Panc1 (cell line): ENCODE measurements around the gene JAKMIP3. TPM values are rescaled to one million over a fixed set of nuclear protein-coding genes. Genes with fewer than 3 reads are reported as not detected.
A peak's percentile ranks its signal among the peaks of the same experiment; 100 is the strongest.

ENCODE experiments used
- ATAC-seq: fragments of 200-7000 bp; cut with Tn5 transposase; 2 replicates; pipeline ENCODE4 v1.9.1; 2020; ENCODE audit warnings: mild to moderate bottlenecking, moderate library complexity
- BruUV-seq: library from RNA; stranded (reverse); fragments of 400-500 nt; replicated peaks from 2 replicates; lab custom pipeline; 2021; lab: Mats Ljungman, UMichigan
- CTCF ChIA-PET: fragments of 300-600 bp; sonication (Branson Sonifier 250); formaldehyde crosslinking; loops from one replicate; lab custom pipeline; 2022; ENCODE audit warnings: antibody characterized with exemption; lab: Charles Lee
- POLR2A ChIA-PET: fragments of 300-600 bp; sonication (Branson Sonifier 250); formaldehyde crosslinking; loops from one replicate; lab custom pipeline; 2022; ENCODE audit warnings: antibody characterized with exemption; lab: Charles Lee
- DNase-seq: peaks from one replicate; pipeline ENCODE4 v3.0.0-alpha.2; 2010; ENCODE audit warnings: low read depth, low spot score
- H3K27ac ChIP-seq: 2 replicates; pipeline ENCODE4 v1.5.1; 2011; ENCODE audit warnings: mild to moderate bottlenecking, low read length, inconsistent platforms
- H3K27me3 ChIP-seq: fragments of 200-500 bp; sonication (Bioruptor generic); 2 replicates; pipeline ENCODE4 v1.6.0; 2014; ENCODE audit warnings: low read length, inconsistent platforms; ENCODE audit not compliant: control insufficient read depth, insufficient read depth
- H3K36me3 ChIP-seq: fragments of 200-500 bp; sonication (Bioruptor generic); 2 replicates; pipeline ENCODE4 v1.5.1; 2014; ENCODE audit warnings: inconsistent platforms, mild to moderate bottlenecking, low read length, moderate library complexity; ENCODE audit not compliant: control insufficient read depth, insufficient read depth
- H3K4me1 ChIP-seq: 2 replicates; pipeline ENCODE4 v1.5.1; 2011; ENCODE audit warnings: inconsistent platforms, mild to moderate bottlenecking, low read length, moderate library complexity; ENCODE audit not compliant: control insufficient read depth, insufficient read depth
- H3K4me3 ChIP-seq, 2 experiments: 2 replicates each; pipeline ENCODE4 v1.5.1; 2011 to 2012; ENCODE audit warnings: low read depth in 2 of 2, low read length in 2 of 2, mild to moderate bottlenecking in 2 of 2, inconsistent platforms in 1 of 2, moderate library complexity in 1 of 2
- H3K9me3 ChIP-seq: fragments of 200-500 bp; sonication (Bioruptor generic); 2 replicates; pipeline ENCODE4 v1.5.1; 2014; ENCODE audit warnings: low read depth, mild to moderate bottlenecking, inconsistent platforms, low read length, moderate library complexity; ENCODE audit not compliant: control insufficient read depth, insufficient read depth
- POLR2AphosphoS5 ChIP-seq: IDR thresholded peaks from 2 replicates; pipeline ENCODE4 v1.6.1; 2012; ENCODE audit warnings: mild to moderate bottlenecking, low read depth, low read length, moderate library complexity
- SIN3A ChIP-seq: IDR thresholded peaks from 2 replicates; pipeline ENCODE4 v1.6.1; 2012; ENCODE audit warnings: low read depth, mild to moderate bottlenecking, low read length, moderate library complexity, borderline replicate concordance; ENCODE audit not compliant: insufficient read depth
- TCF7L2 ChIP-seq: IDR thresholded peaks from 2 replicates; pipeline ENCODE4 v1.6.1; 2011; ENCODE audit warnings: mild to moderate bottlenecking, low read depth, low read length, inconsistent platforms
- in situ Hi-C: cut with HindIII; loops from 2 replicates; pipeline ENCODE4 v1.10.0; 2016; ENCODE audit warnings: low sequenced_read_pairs, low pct_unique_long_range_greater_than_20kb
- intact Hi-C: fragments of 100-400 bp; cut with micrococcal nuclease; formaldehyde crosslinking; loops from one replicate; pipeline ENCODE4 v1.10.0; 2022; ENCODE audit not compliant: unreplicated experiment
- total RNA-seq: library from RNA; stranded (reverse); gene quantifications from one replicate; pipeline ENCODE4 v1.2.1, GENCODE V29; 2021; ENCODE audit not compliant: unreplicated experiment
- TF ChIP-seq, protein P1 (sequence below), 2 experiments: IDR thresholded peaks; 2 replicates each; pipeline ENCODE4 v1.6.1; 2011 to 2012; ENCODE audit warnings: low read depth in 2 of 2, control low read depth in 1 of 2, low read length in 1 of 2, mild to moderate bottlenecking in 1 of 2, moderate library complexity in 1 of 2; ENCODE audit not compliant: insufficient read depth in 1 of 2
- TF ChIP-seq, protein P2 (sequence below): fragments of 450-650 bp; IDR thresholded peaks from 2 replicates; pipeline ENCODE4 v1.5.1; 2017; ENCODE audit warnings: mild to moderate bottlenecking

JAKMIP3 gene
- total RNA-seq, 1 experiment from 2014 or later = 1.5 TPM

DNA sequence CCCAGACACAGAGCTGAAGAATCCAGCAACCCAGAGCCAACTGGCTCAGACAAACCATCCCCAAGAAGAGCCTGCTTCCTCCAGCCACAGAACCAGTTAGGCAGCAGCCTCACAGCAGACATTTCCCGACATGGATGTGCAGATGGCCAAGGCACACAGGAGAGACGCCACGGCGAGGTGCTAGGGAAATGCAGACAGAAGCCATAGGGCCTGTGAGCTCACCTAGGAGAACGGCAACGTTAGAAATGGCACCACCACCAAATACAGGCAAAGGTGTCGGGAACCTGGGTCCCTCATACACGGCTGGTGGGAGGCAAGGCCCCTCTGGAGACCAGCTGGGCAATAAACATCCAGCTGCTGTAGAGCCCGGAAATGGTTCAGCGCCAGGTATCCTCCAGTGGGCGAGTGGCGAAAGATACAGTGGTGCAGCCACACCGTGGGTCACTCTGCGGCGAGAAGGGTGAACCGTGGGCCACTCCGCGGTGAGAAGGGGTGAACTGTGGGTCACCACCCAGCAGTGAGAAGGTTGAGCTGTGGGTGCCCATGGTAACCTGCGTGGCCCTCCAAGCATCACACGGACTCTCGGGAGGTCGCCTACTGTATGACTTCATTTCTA, 31.2 kb downstream of the JAKMIP3 start:
- Histone ChIP-seq H3K9me3 (no peaks in the 10 kb centered on the region), H3K4me3 (no peak overlapping the region), H3K27ac (peak overlapping the region; percentile 52; the same call in 1 of the 2 replicates), H3K4me1 (peaks cover 21% of the 10 kb centered on the region), H3K27me3 (no peaks in the 10 kb centered on the region), H3K36me3 (no peaks in the 10 kb centered on the region)
- TF ChIP-seq, protein P1, sequence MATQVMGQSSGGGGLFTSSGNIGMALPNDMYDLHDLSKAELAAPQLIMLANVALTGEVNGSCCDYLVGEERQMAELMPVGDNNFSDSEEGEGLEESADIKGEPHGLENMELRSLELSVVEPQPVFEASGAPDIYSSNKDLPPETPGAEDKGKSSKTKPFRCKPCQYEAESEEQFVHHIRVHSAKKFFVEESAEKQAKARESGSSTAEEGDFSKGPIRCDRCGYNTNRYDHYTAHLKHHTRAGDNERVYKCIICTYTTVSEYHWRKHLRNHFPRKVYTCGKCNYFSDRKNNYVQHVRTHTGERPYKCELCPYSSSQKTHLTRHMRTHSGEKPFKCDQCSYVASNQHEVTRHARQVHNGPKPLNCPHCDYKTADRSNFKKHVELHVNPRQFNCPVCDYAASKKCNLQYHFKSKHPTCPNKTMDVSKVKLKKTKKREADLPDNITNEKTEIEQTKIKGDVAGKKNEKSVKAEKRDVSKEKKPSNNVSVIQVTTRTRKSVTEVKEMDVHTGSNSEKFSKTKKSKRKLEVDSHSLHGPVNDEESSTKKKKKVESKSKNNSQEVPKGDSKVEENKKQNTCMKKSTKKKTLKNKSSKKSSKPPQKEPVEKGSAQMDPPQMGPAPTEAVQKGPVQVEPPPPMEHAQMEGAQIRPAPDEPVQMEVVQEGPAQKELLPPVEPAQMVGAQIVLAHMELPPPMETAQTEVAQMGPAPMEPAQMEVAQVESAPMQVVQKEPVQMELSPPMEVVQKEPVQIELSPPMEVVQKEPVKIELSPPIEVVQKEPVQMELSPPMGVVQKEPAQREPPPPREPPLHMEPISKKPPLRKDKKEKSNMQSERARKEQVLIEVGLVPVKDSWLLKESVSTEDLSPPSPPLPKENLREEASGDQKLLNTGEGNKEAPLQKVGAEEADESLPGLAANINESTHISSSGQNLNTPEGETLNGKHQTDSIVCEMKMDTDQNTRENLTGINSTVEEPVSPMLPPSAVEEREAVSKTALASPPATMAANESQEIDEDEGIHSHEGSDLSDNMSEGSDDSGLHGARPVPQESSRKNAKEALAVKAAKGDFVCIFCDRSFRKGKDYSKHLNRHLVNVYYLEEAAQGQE (IDR thresholded peaks at IDR 0.05; ENCODE audit: insufficient read depth in 1 of 2, low read depth in 2 of 2, low read length in 1 of 2) = no peak
- TF ChIP-seq TCF7L2 (no peak), SIN3A (no peak), POLR2AphosphoS5 (no peak)
- TF ChIP-seq, protein P2, sequence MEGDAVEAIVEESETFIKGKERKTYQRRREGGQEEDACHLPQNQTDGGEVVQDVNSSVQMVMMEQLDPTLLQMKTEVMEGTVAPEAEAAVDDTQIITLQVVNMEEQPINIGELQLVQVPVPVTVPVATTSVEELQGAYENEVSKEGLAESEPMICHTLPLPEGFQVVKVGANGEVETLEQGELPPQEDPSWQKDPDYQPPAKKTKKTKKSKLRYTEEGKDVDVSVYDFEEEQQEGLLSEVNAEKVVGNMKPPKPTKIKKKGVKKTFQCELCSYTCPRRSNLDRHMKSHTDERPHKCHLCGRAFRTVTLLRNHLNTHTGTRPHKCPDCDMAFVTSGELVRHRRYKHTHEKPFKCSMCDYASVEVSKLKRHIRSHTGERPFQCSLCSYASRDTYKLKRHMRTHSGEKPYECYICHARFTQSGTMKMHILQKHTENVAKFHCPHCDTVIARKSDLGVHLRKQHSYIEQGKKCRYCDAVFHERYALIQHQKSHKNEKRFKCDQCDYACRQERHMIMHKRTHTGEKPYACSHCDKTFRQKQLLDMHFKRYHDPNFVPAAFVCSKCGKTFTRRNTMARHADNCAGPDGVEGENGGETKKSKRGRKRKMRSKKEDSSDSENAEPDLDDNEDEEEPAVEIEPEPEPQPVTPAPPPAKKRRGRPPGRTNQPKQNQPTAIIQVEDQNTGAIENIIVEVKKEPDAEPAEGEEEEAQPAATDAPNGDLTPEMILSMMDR = no peak
- BruUV-seq = no TSS peak
- ATAC-seq (no peak), DNase-seq (no peak)
- in situ Hi-C loops = no loop called here
- intact Hi-C loops = no loop called here
- CTCF ChIA-PET = interaction anchor here (0.6 kb wide), 1 partner anchor 37 kb away, joined by 3 read pairs; no protein-coding TSS in a partner anchor
- POLR2A ChIA-PET = no interaction called here

DNA sequence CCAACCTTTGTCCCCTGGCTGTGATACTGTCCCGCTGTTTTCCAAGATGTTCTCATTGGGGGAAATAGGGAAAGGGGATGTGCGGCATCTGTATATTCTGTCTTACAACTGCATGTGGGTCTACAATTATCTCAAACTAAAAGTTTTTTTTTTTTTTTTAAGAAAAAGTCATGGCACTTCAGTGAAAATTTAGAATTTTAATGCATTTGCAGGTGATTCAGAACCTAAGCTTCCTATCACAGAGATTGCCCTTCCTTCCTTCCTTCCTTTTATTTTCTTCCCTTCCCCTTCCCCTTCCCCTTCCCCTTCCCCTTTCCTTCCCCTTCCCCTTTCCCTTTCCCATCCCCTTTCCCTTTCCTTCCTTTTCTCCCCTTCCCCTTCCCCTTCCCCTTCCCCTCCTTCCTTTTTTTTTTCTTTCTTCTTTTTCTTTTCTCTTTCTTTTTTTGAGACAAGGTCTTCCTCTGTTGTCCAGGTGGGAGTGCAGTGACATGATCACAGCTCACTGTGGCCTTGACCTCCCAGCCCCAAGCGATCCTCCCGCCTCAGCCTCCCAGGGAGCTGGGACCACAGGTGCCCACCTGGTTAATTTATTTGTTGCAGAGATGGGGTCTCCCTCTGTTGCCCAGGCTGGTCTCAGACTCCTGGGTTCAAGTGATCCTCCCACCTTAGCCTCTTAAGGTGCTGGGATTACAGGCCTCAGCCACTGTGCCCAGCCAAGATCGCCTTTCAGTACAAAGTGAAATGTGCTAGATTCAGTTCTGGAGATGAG, 32.0 kb downstream of the JAKMIP3 start:
- no peak overlapping the region for H3K27ac ChIP-seq
- ChIA-PET CTCF (no interaction called here), POLR2A (no interaction called here)
- BruUV-seq = no TSS peak
- H3K27me3 ChIP-seq = no peaks in the 10 kb centered on the region
- intact Hi-C loops = no loop called here
- TF ChIP-seq, protein P1 (IDR thresholded peaks at IDR 0.05; ENCODE audit: insufficient read depth in 1 of 2, low read depth in 2 of 2, low read length in 1 of 2) = no peak
- TF ChIP-seq POLR2AphosphoS5 (no peak), SIN3A (no peak), TCF7L2 (no peak)
- TF ChIP-seq, protein P2 = no peak
- H3K4me1 ChIP-seq = peaks cover 21% of the 10 kb centered on the region
- no peaks in the 10 kb centered on the region for H3K9me3 ChIP-seq
- in situ Hi-C loops = no loop called here
- no peak for DNase-seq
- H3K4me3 ChIP-seq = no peak overlapping the region
- no peak for ATAC-seq
- no peaks in the 10 kb centered on the region for H3K36me3 ChIP-seq
